CD14-positive monocyte (primary cell): ENCODE data around the gene EBLN1. TPM values are rescaled to one million over a fixed set of nuclear protein-coding genes. Genes with fewer than 3 reads are reported as not detected.

Experiments used
- DNase-seq, 3 donors: peaks; one replicate each; pipeline ENCODE4 v3.0.0-alpha.2; 2011 to 2022
- H2AFZ ChIP-seq: 2 replicates; pipeline ENCODE4 v1.6.0; 2012; ENCODE audit warnings: mild to moderate bottlenecking, low read depth, low read length, inconsistent platforms; ENCODE audit not compliant: insufficient read depth, poor library complexity, severe bottlenecking
- H3K27ac ChIP-seq, 2 donors: 1 replicate in 1 of 2; 2 replicates in 1 of 2; pipeline ENCODE4 v1.5.1; 2012 to 2013; ENCODE audit warnings: low read length in 2 of 2, control low read depth in 1 of 2, inconsistent platforms in 1 of 2, low read depth in 1 of 2, mild to moderate bottlenecking in 1 of 2
- H3K27me3 ChIP-seq, 2 donors: one replicate each; pipeline versions ENCODE4 v1.6.0 to v1.6.1; 2011 to 2013; ENCODE audit warnings: low read length in 2 of 2; ENCODE audit not compliant: control insufficient read depth in 2 of 2, insufficient read depth in 2 of 2
- H3K36me3 ChIP-seq, 2 donors: replicated peaks in 1 of 2; 1 replicate in 1 of 2; 2 replicates in 1 of 2; pipeline versions ENCODE4 v1.5.1 to v1.6.1; 2012 to 2013; ENCODE audit warnings: low read length in 2 of 2, control low read depth in 1 of 2, inconsistent platforms in 1 of 2, mild to moderate bottlenecking in 1 of 2; ENCODE audit not compliant: insufficient read depth in 2 of 2, control insufficient read depth in 1 of 2
- H3K4me1 ChIP-seq, 2 donors: 1 replicate in 1 of 2; 2 replicates in 1 of 2; pipeline versions ENCODE4 v1.5.1 to v1.6.1; 2012 to 2013; ENCODE audit warnings: low read length in 2 of 2, control low read depth in 1 of 2, inconsistent platforms in 1 of 2, mild to moderate bottlenecking in 1 of 2, moderate library complexity in 1 of 2; ENCODE audit not compliant: insufficient read depth in 2 of 2, control insufficient read depth in 1 of 2
- H3K4me2 ChIP-seq: replicated peaks from 2 replicates; pipeline ENCODE3; 2012; ENCODE audit warnings: low read length, moderate library complexity, mild to moderate bottlenecking; ENCODE audit not compliant: poor library complexity, severe bottlenecking; ENCODE audit errors: extremely low read depth
- H3K4me3 ChIP-seq, 3 experiments: fragments of 200-600 bp in 1 of 3; sonication (generic) in 1 of 3; replicated peaks in 1 of 3; 1 replicate in 2 of 3; 2 replicates in 1 of 3; pipeline ENCODE4 v1.5.1; 2011 to 2013; ENCODE audit warnings: low read length in 3 of 3, mild to moderate bottlenecking in 3 of 3, control low read depth in 2 of 3, low read depth in 2 of 3, inconsistent platforms in 1 of 3, moderate library complexity in 1 of 3
- H3K79me2 ChIP-seq: 2 replicates; pipeline ENCODE4 v1.6.0; 2012; ENCODE audit warnings: mild to moderate bottlenecking, control low read depth, inconsistent platforms, low read length, moderate library complexity; ENCODE audit not compliant: insufficient read depth
- H3K9ac ChIP-seq: 2 replicates; pipeline ENCODE4 v1.6.0; 2017; ENCODE audit warnings: low read length, mild to moderate bottlenecking; ENCODE audit not compliant: insufficient read depth, poor library complexity, severe bottlenecking
- H3K9me3 ChIP-seq, 2 donors: replicated peaks in 1 of 2; 1 replicate in 1 of 2; 2 replicates in 1 of 2; pipeline versions ENCODE4 v1.5.1 to v1.6.1; 2012 to 2013; ENCODE audit warnings: low read length in 2 of 2, control low read depth in 1 of 2; ENCODE audit not compliant: control insufficient read depth in 1 of 2, insufficient read depth in 1 of 2
- H4K20me1 ChIP-seq: 2 replicates; pipeline ENCODE4 v1.6.0; 2012; ENCODE audit warnings: mild to moderate bottlenecking, low read length, control low read depth, moderate library complexity; ENCODE audit not compliant: insufficient read depth
- H3K27ac Mint-ChIP-seq, 7 donors: one replicate each; pipeline ENCODE4 v1.8.0; 2020; ENCODE audit warnings: mild to moderate bottlenecking in 7 of 7, mixed read lengths in 7 of 7, moderate library complexity in 6 of 7, inconsistent platforms in 2 of 7
- H3K27me3 Mint-ChIP-seq, 3 donors: one replicate each; pipeline ENCODE4 v1.8.0; 2021 to 2022; ENCODE audit warnings: low read depth in 3 of 3, mild to moderate bottlenecking in 3 of 3, mixed read lengths in 3 of 3, moderate library complexity in 3 of 3, inconsistent platforms in 1 of 3
- H3K36me3 Mint-ChIP-seq, 2 donors: one replicate each; pipeline ENCODE4 v1.8.0; 2020; ENCODE audit warnings: mixed read lengths in 2 of 2, inconsistent platforms in 1 of 2, mild to moderate bottlenecking in 1 of 2
- H3K4me1 Mint-ChIP-seq: one replicate; pipeline ENCODE4 v1.8.0; 2020; ENCODE audit warnings: mild to moderate bottlenecking, mixed read lengths
- H3K4me3 Mint-ChIP-seq, 2 donors: one replicate each; pipeline ENCODE4 v1.8.0; 2020; ENCODE audit warnings: mild to moderate bottlenecking in 2 of 2, mixed read lengths in 2 of 2, moderate library complexity in 1 of 2
- H3K9me3 Mint-ChIP-seq, 7 donors: one replicate each; pipeline ENCODE4 v1.8.0; 2020 to 2022; ENCODE audit warnings: mixed read lengths in 7 of 7, mild to moderate bottlenecking in 6 of 7, moderate library complexity in 6 of 7, inconsistent platforms in 2 of 7
- WGBS: methylation state at CpG from one replicate; pipeline ENCODE4 v1.1.5; 2013; ENCODE audit warnings: missing lambda C conversion rate; ENCODE audit not compliant: insufficient coverage; 5-methylcytosine and 5-hydroxymethylcytosine counted together
- intact Hi-C, 2 donors: fragments of 100-400 bp; cut with micrococcal nuclease; formaldehyde crosslinking; loops; one replicate each; pipeline versions ENCODE4 v1.15.0 to v1.15.1; 2023
- polyA plus RNA-seq, 3 donors: library from polyadenylated mRNA; depleted of rRNA in 1 of 3; unstranded in 2 of 3; stranded (reverse) in 1 of 3; fragments of 300-500 nt in 2 of 3; fragments of >200 nt in 1 of 3; fragmentation: Illumina TruSeq in 2 of 3; gene quantifications; 1 replicate in 2 of 3; 2 replicates in 1 of 3; pipeline ENCODE4 v1.2.3, GENCODE V29; 2012 to 2021
- TF ChIP-seq, protein P1 (sequence below): fragments of 200-600 bp; IDR thresholded peaks from one replicate; pipeline ENCODE4 v1.8.0; 2022; ENCODE audit warnings: antibody characterized with exemption, mild to moderate bottlenecking

EBLN1 gene
- polyA plus RNA-seq, 3 donors: not detected

DNA sequence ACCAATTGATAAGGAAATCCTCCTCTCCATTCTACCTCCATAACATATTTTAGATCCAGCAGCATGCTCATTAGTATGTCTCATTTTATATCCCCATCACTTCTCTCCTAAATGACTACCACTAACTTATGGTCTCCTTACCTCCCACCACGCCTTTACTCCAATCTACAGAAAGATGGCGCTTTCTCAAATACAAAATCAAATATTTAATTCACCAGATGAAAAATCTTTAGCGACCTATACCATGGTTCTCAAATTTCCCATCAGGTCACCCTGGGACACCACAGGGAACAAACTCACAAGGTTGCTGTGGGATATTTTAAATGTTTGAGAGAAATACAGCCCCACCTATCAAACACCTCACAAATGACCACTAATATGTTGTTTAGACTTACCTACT is 27.0 kb upstream of the EBLN1 start:
- no peak overlapping the region for H3K4me2 ChIP-seq
- H3K36me3 ChIP-seq: no peaks in the 10 kb centered on the region
- no peak overlapping the region for H3K4me3 ChIP-seq
- peaks cover 0 to 3% (median 0%) of the 10 kb centered on the region in 7 donors for H3K9me3 Mint-ChIP-seq
- peak overlapping the region in 1 of 7 donors; percentile 10 for H3K27ac Mint-ChIP-seq
- peaks cover 3 to 8% of the 10 kb centered on the region in 2 donors for H3K4me1 ChIP-seq
- no peak overlapping the region for H2AFZ ChIP-seq
- peaks cover 15% of the 10 kb centered on the region for H3K4me1 Mint-ChIP-seq
- TF ChIP-seq, protein P1, sequence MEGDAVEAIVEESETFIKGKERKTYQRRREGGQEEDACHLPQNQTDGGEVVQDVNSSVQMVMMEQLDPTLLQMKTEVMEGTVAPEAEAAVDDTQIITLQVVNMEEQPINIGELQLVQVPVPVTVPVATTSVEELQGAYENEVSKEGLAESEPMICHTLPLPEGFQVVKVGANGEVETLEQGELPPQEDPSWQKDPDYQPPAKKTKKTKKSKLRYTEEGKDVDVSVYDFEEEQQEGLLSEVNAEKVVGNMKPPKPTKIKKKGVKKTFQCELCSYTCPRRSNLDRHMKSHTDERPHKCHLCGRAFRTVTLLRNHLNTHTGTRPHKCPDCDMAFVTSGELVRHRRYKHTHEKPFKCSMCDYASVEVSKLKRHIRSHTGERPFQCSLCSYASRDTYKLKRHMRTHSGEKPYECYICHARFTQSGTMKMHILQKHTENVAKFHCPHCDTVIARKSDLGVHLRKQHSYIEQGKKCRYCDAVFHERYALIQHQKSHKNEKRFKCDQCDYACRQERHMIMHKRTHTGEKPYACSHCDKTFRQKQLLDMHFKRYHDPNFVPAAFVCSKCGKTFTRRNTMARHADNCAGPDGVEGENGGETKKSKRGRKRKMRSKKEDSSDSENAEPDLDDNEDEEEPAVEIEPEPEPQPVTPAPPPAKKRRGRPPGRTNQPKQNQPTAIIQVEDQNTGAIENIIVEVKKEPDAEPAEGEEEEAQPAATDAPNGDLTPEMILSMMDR: no peak
- H3K79me2 ChIP-seq: peaks cover 2% of the 10 kb centered on the region
- H3K9ac ChIP-seq: no peak overlapping the region
- DNase-seq: no peak
- H3K27me3 ChIP-seq: peaks cover 0 to 2% of the 10 kb centered on the region in 2 donors
- no peaks in the 10 kb centered on the region for H3K9me3 ChIP-seq
- intact Hi-C loops: no loop called here
- H3K4me3 Mint-ChIP-seq: no peak overlapping the region
- H3K27me3 Mint-ChIP-seq: peaks cover 5 to 6% (median 6%) of the 10 kb centered on the region in 3 donors
- WGBS: 58% methylated on average over 2 of the region's 3 CpGs
- H4K20me1 ChIP-seq: no peaks in the 10 kb centered on the region
- no peak overlapping the region for H3K27ac ChIP-seq
- peaks cover 10 to 13% of the 10 kb centered on the region in 2 donors for H3K36me3 Mint-ChIP-seq

DNA sequence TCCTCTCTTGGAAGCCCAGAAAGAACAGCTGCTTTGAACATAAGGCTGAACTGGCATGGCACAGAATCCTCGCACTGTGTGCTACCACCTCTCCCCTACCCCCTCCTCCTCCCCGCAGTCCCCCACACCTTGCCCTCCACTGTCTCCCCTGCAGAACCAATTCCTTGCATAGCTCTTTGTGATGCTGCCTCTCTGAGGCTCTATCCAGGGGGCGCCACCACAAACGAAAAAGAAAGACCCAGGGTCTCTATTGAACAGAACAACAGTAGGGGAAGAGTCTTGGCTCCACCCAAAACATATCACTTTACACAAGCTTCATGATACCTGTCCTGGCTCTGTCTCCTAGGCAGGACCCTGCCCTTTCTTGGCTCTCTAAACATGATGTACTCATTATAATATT is 26.2 kb upstream of the EBLN1 start:
- TF ChIP-seq, protein P1: no peak
- peak in 1 of 3 donors; percentile 10 for DNase-seq
- H3K4me1 Mint-ChIP-seq: peaks cover 15% of the 10 kb centered on the region

More for the DNA sequence above, 26.2 kb upstream of the EBLN1 start:
- H4K20me1 ChIP-seq: no peaks in the 10 kb centered on the region
- 86% methylated on average over 1 of the region's 4 CpGs for WGBS
- H3K36me3 Mint-ChIP-seq: peaks cover 10 to 13% of the 10 kb centered on the region in 2 donors
- H3K4me3 ChIP-seq: no peak overlapping the region
- no peak overlapping the region for H3K27ac ChIP-seq
- peaks cover 0 to 2% of the 10 kb centered on the region in 2 donors for H3K27me3 ChIP-seq
- no peak overlapping the region for H3K9ac ChIP-seq
- no peak overlapping the region for H3K27ac Mint-ChIP-seq
- H3K4me2 ChIP-seq: no peak overlapping the region
- H3K27me3 Mint-ChIP-seq: peaks cover 5 to 6% (median 6%) of the 10 kb centered on the region in 3 donors
- peaks cover 3 to 8% of the 10 kb centered on the region in 2 donors for H3K4me1 ChIP-seq
- intact Hi-C loops: no loop called here
- H3K9me3 ChIP-seq: no peaks in the 10 kb centered on the region
- H3K36me3 ChIP-seq: no peaks in the 10 kb centered on the region
- no peaks in the 10 kb centered on the region for H3K79me2 ChIP-seq
- H3K9me3 Mint-ChIP-seq: peaks cover 0 to 3% (median 0%) of the 10 kb centered on the region in 7 donors
- no peak overlapping the region for H2AFZ ChIP-seq
- no peak overlapping the region for H3K4me3 Mint-ChIP-seq
